Ovary (tissue), 3 donors: ENCODE data around the gene NGEF.

Experiments used
- CTCF ChIP-seq, 3 donors: fragments of 450-650 bp in 2 of 3; fragments of 200-600 bp in 1 of 3; IDR thresholded peaks; one replicate each; pipeline versions ENCODE4 v1.5.1 to v1.8.0; 2016 to 2022; ENCODE audit warnings: antibody characterized with exemption in 3 of 3, mild to moderate bottlenecking in 1 of 3
- EP300 ChIP-seq: sonication (generic); formaldehyde crosslinking; IDR thresholded peaks from one replicate; pipeline ENCODE4 v1.6.1; 2017; ENCODE audit warnings: antibody characterized with exemption
- donor health status: DM: no; HTN: no; CAD: no.

DNA sequence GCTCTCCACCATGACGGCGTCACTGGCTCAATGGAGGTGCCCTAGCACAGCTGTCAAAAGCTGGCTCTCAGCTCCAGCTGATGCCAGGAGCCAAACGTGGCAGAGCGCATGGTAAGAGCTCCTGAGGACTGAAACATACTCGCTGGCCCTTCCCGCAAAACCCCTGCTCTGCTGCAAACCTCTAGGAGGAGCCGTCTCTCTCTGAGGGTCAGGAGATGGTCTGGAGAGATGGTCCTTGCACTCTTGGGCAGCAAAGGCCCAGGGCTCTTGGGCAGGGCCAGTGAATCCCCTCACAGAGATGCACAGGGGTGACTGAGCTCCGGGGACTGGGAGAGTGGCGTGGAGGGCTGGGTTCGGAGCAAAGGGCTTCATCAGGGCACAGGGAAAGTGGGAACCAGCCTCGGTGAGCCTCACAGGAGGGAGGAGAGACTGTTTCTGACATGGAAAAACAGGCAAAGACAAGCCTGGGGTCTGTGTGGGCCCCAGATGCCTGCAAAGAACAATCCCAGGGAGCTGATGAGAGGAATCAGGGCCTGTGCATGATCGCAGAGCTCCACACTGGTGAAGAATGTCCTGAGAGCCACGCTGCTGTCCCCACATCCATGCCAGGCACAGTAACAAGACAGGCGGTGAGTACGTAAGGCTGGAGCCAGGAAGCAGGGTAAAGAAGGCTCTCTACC, 125.7 kb downstream of the NGEF start:
- TF ChIP-seq CTCF (IDR thresholded peaks at IDR 0.05) (no peak), EP300 (no peak)
